HepG2 (cell line): ENCODE measurements around the gene C1orf35. TPM values are rescaled to one million over a fixed set of nuclear protein-coding genes. Genes with fewer than 3 reads are reported as not detected.

Source experiments
- ATAC-seq: fragments of 200-7000 bp; cut with Tn5 transposase; 3 replicates; pipeline ENCODE4 v1.9.1; 2020; ENCODE audit warnings: mild to moderate bottlenecking, moderate library complexity
- BruUV-seq: library from RNA; stranded (reverse); fragments of 400-500 nt; replicated peaks from 2 replicates; lab custom pipeline; 2021; lab: Mats Ljungman, UMichigan
- CTCF ChIA-PET: fragments of 300-600 bp; formaldehyde crosslinking; extraction: SDS; loops from one replicate; lab custom pipeline; 2021; ENCODE audit warnings: low total read pairs, inconsistent platforms, low intra/inter-chr PET ratio; lab: Yijun Ruan, JAX
- POLR2A ChIA-PET: fragments of 350-600 bp; sonication (Branson Sonifier 250); formaldehyde crosslinking; loops from one replicate; lab custom pipeline; 2020; ENCODE audit warnings: antibody characterized with exemption, inconsistent platforms; lab: Yijun Ruan, JAX
- DNase-seq: peaks from one replicate; pipeline ENCODE4 v3.0.0-alpha.2; 2015; ENCODE audit warnings: low spot score
- FAIRE-seq: peaks from 3 replicates; lab custom pipeline; 2011; peaks lifted over from hg19 to GRCh38; lab: Jason Lieb, UNC
- H2AFZ ChIP-seq: one replicate; pipeline ENCODE4 v1.6.1; 2011; ENCODE audit warnings: low read length, inconsistent platforms
- H3K27ac ChIP-seq: fragments of 300-600 bp; 3 replicates; pipeline ENCODE4 v1.8.0; 2011; ENCODE audit warnings: mixed run types, mild to moderate bottlenecking, mixed read lengths, low read length, inconsistent platforms; ENCODE audit not compliant: insufficient read depth; ENCODE audit errors: extremely low read length
- H3K27me3 ChIP-seq, 2 experiments: fragments of 200-600 bp in 1 of 2; 2 replicates in 1 of 2; 3 replicates in 1 of 2; pipeline versions ENCODE4 v1.6.0 to v1.8.0; 2011; ENCODE audit warnings: low read length in 2 of 2, mild to moderate bottlenecking in 2 of 2, moderate library complexity in 2 of 2, inconsistent platforms in 1 of 2; ENCODE audit not compliant: insufficient read depth in 2 of 2, control insufficient read depth in 1 of 2
- H3K36me3 ChIP-seq, 2 experiments: fragments of 200-600 bp in 1 of 2; replicated peaks in 1 of 2; 2 replicates in 1 of 2; 3 replicates in 1 of 2; pipeline versions ENCODE4 v1.5.1 to v1.8.0; 2011; ENCODE audit warnings: low read length in 2 of 2, inconsistent platforms in 1 of 2; ENCODE audit not compliant: insufficient read depth in 2 of 2, control insufficient read depth in 1 of 2
- H3K4me1 ChIP-seq: 2 replicates; pipeline ENCODE4 v1.5.1; 2012; ENCODE audit warnings: low read length, inconsistent platforms; ENCODE audit not compliant: insufficient read depth
- H3K4me2 ChIP-seq: 2 replicates; pipeline ENCODE4 v1.6.0; 2011; ENCODE audit warnings: low read depth, low read length, inconsistent platforms
- H3K4me3 ChIP-seq, 3 experiments: fragments of 200-600 bp in 1 of 3; sonication (generic), shearing (Covaris generic) in 1 of 3; replicated peaks in 1 of 3; 2 replicates each; pipeline ENCODE4 v1.5.1; 2011 to 2016; ENCODE audit warnings: low read length in 3 of 3, inconsistent platforms in 2 of 3, low read depth in 2 of 3, mild to moderate bottlenecking in 2 of 3, control low read depth in 1 of 3, mixed read lengths in 1 of 3; ENCODE audit not compliant: insufficient read depth in 1 of 3
- H3K79me2 ChIP-seq: one replicate; pipeline ENCODE4 v1.6.1; 2011; ENCODE audit warnings: low read length, inconsistent platforms; ENCODE audit not compliant: insufficient read depth
- H3K9ac ChIP-seq: 2 replicates; pipeline ENCODE4 v1.6.0; 2011; ENCODE audit warnings: mild to moderate bottlenecking, low read depth, low read length, inconsistent platforms; ENCODE audit not compliant: insufficient read depth
- H3K9me3 ChIP-seq: 2 replicates; pipeline ENCODE4 v1.5.1; 2012; ENCODE audit warnings: mild to moderate bottlenecking, low read length
- H4K20me1 ChIP-seq: 2 replicates; pipeline ENCODE4 v1.6.0; 2011; ENCODE audit warnings: inconsistent platforms, mild to moderate bottlenecking, low read length, moderate library complexity; ENCODE audit not compliant: insufficient read depth
- AKAP8 ChIP-seq: sonication (generic); formaldehyde crosslinking; IDR thresholded peaks from 2 replicates; pipeline ENCODE4 v1.5.1; 2020; ENCODE audit warnings: mild to moderate bottlenecking, missing genetic modification reagents
- JARID2 ChIP-seq: sonication (generic); formaldehyde crosslinking; IDR thresholded peaks from 2 replicates; pipeline ENCODE4 v1.8.1; 2023; ENCODE audit warnings: missing genetic modification reagents, inconsistent platforms; ENCODE audit not compliant: insufficient replicate concordance
- KDM5A ChIP-seq: fragments of 200-600 bp; sonication (generic); IDR thresholded peaks from 2 replicates; pipeline ENCODE4 v1.7.0; 2018; ENCODE audit warnings: antibody characterized with exemption, mild to moderate bottlenecking, low read length, borderline replicate concordance
- MEF2D ChIP-seq: sonication (generic); formaldehyde crosslinking; IDR thresholded peaks from 2 replicates; pipeline ENCODE4 v1.5.1; 2020; ENCODE audit warnings: mild to moderate bottlenecking, missing genetic modification reagents
- SMAD3 ChIP-seq: sonication (generic); formaldehyde crosslinking; IDR thresholded peaks from 2 replicates; pipeline ENCODE4 v1.4.0; 2020; ENCODE audit warnings: missing genetic modification reagents
- SRY ChIP-seq: sonication (generic); formaldehyde crosslinking; IDR thresholded peaks from 2 replicates; pipeline ENCODE4 v1.8.0; 2022; ENCODE audit warnings: mild to moderate bottlenecking, missing genetic modification reagents
- THAP11 ChIP-seq: IDR thresholded peaks from 2 replicates; pipeline ENCODE4 v1.6.1; 2016; ENCODE audit warnings: missing biosample characterization, missing genetic modification reagents
- ZNF558 ChIP-seq: sonication (generic); formaldehyde crosslinking; IDR thresholded peaks from 2 replicates; pipeline ENCODE4 v1.9.0; 2022; ENCODE audit warnings: mild to moderate bottlenecking, missing genetic modification reagents, borderline replicate concordance
- ZNF652 ChIP-seq: IDR thresholded peaks from 2 replicates; pipeline ENCODE4 v1.6.1; 2016; ENCODE audit warnings: low read depth, borderline replicate concordance
- ZNF678 ChIP-seq: sonication (generic); formaldehyde crosslinking; IDR thresholded peaks from 2 replicates; pipeline ENCODE4 v1.4.0; 2020; ENCODE audit warnings: mild to moderate bottlenecking, missing genetic modification reagents
- WGBS: methylation state at CpG from one replicate; pipeline ENCODE4 v1.1.6; 2017; ENCODE audit warnings: low lambda C conversion rate; 5-methylcytosine and 5-hydroxymethylcytosine counted together
- in situ Hi-C: cut with HindIII; loops from 2 replicates; pipeline ENCODE4 v1.10.0; 2017; ENCODE audit warnings: low pct_unique_long_range_greater_than_20kb; ENCODE audit not compliant: extremely low pct_ligation_motif_present
- intact Hi-C: fragments of 100-400 bp; cut with micrococcal nuclease; formaldehyde crosslinking; loops from one replicate; pipeline ENCODE4 v1.10.0; 2022; ENCODE audit not compliant: unreplicated experiment
- polyA plus RNA-seq, 8 experiments: library from polyadenylated mRNA; depleted of rRNA in 3 of 8; stranded (reverse) in 7 of 8; unstranded in 1 of 8; fragments of >200 nt; fragmentation: Illumina TruSeq in 4 of 8; extraction: Trizol in 4 of 8; gene quantifications; 2 replicates each; pipeline versions ENCODE4 v1.2.1 to v1.2.3, GENCODE V29; 2011 to 2016; ENCODE audit warnings: low read depth in 4 of 8, missing spikeins in 1 of 8, mixed read lengths in 1 of 8; ENCODE audit not compliant: insufficient read depth in 1 of 8
- total RNA-seq, 5 experiments: library from RNA; depleted of rRNA; stranded (reverse); fragments of >200 nt; fragmentation: Illumina TruSeq; extraction: Trizol; gene quantifications; 2 replicates each; pipeline ENCODE4 v1.2.3, GENCODE V29; 2016; ENCODE audit warnings: low read depth in 1 of 5
- TF ChIP-seq, protein P1 (sequence below): IDR thresholded peaks from 2 replicates; pipeline ENCODE4 v1.6.1; 2016; ENCODE audit warnings: missing compliant biosample characterization, missing genetic modification reagents, borderline replicate concordance
- TF ChIP-seq, protein P2 (sequence below): sonication (generic); formaldehyde crosslinking; conservative IDR thresholded peaks from 2 replicates; pipeline ENCODE4 v1.8.0; 2022; ENCODE audit warnings: mild to moderate bottlenecking, moderate library complexity, missing genetic modification reagents
- TF ChIP-seq, protein P3 (sequence below): sonication (generic); formaldehyde crosslinking; IDR thresholded peaks from 2 replicates; pipeline ENCODE4 v1.4.0; 2020; ENCODE audit warnings: low read depth, mild to moderate bottlenecking, missing genetic modification reagents

Gene C1orf35
- total and polyA plus RNA-seq, 2 of the 13 experiments (the other 11 are each of a cell fraction or from before 2014, with no cell fraction given): 8.1 to 19.3 TPM

DNA sequence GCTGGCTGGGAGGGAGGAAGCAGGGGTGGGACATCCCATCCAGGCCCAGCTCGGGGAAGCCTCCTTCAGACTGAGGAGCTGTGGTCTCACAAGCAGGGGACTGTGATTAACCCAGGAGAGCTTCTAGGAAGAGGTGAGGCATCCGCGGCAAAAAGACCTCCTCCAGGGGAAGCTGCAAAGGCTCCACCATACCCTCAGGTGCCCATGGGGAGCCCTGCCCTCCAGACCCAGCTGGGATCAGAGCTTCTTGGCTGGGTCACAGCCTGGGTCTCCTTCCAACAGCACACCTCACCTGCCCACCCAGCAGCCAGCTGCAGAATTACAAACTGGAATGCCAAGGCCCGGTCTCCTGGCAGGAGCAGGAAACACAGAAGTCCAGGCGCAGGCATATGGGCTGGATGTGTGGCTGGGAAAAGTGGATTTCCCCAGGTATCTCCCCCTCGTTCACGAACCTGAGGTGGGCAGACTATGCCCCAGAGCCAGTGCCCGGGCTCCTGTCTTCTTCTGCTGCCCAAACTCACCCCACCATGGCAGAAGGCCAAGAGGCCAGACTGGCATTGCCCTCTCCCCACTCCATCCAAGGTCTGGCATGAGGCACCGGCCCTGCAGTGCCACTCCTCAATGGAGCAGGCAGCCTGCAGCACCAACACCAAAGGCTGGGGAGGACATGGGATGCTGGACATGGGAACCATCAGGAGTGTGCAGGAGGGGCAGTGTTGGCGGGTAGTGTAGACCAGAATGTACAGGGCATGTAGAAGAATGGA, 36.1 kb downstream of the C1orf35 start:
- CTCF ChIA-PET: no interaction called here
- no peak overlapping the region for H3K4me2 ChIP-seq
- H4K20me1 ChIP-seq: no peaks in the 10 kb centered on the region
- WGBS: 18% methylated on average over 9 of the region's 10 CpGs
- in situ Hi-C loops: no loop called here
- no peaks in the 10 kb centered on the region for H3K36me3 ChIP-seq
- H3K4me1 ChIP-seq: no peaks in the 10 kb centered on the region
- no peak for DNase-seq
- peaks cover 8 to 31% of the 10 kb centered on the region in 2 experiments; a peak in 4 of 5 replicates for H3K27me3 ChIP-seq
- TF ChIP-seq, protein P1, sequence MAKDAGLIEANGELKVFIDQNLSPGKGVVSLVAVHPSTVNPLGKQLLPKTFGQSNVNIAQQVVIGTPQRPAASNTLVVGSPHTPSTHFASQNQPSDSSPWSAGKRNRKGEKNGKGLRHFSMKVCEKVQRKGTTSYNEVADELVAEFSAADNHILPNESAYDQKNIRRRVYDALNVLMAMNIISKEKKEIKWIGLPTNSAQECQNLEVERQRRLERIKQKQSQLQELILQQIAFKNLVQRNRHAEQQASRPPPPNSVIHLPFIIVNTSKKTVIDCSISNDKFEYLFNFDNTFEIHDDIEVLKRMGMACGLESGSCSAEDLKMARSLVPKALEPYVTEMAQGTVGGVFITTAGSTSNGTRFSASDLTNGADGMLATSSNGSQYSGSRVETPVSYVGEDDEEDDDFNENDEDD: no peak
- no peak for TF ChIP-seq ZNF652
- TF ChIP-seq, protein P2, sequence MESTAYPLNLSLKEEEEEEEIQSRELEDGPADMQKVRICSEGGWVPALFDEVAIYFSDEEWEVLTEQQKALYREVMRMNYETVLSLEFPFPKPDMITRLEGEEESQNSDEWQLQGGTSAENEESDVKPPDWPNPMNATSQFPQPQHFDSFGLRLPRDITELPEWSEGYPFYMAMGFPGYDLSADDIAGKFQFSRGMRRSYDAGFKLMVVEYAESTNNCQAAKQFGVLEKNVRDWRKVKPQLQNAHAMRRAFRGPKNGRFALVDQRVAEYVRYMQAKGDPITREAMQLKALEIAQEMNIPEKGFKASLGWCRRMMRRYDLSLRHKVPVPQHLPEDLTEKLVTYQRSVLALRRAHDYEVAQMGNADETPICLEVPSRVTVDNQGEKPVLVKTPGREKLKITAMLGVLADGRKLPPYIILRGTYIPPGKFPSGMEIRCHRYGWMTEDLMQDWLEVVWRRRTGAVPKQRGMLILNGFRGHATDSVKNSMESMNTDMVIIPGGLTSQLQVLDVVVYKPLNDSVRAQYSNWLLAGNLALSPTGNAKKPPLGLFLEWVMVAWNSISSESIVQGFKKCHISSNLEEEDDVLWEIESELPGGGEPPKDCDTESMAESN (CRISPR knock-in tag): no peak
- TF ChIP-seq, all 625 proteins: peak for 0
- POLR2A ChIA-PET: no interaction called here
- ATAC-seq (no peak), FAIRE-seq (no peak)
- H3K9me3 ChIP-seq: no peaks in the 10 kb centered on the region
- no peaks in the 10 kb centered on the region for H3K79me2 ChIP-seq
- H2AFZ ChIP-seq: no peak overlapping the region
- no peak overlapping the region for H3K9ac ChIP-seq
- BruUV-seq: no TSS peak
- H3K4me3 ChIP-seq: no peak overlapping the region
- no peak overlapping the region for H3K27ac ChIP-seq
- intact Hi-C loops: no loop called here

DNA sequence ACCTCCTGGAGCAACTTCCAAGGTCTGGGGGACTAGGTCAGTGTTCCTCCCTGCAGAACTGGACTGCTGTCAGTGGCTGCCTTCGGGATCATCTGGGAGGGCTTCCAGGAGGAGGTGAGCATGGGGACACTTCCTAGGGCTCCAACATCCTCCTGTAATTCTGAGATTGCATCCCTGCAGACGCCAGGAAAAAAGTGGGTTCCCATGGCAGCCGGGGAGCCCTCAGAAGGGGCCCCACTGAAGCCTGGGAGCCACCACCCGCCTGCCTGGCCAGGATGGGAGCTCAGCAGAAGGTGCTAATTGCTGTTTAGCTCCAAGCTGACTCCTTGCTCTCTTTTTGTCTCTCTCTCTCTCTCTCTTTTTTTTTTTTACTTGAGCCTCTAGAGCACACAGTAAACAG, 36.7 kb downstream of the C1orf35 start:
- H3K4me3 ChIP-seq: no peak overlapping the region
- WGBS: 16% methylated on average over 3 of the region's 4 CpGs
- BruUV-seq: no TSS peak
- H2AFZ ChIP-seq: no peak overlapping the region
- no peak overlapping the region for H3K9ac ChIP-seq
- no peak for ATAC-seq
- H3K9me3 ChIP-seq: no peaks in the 10 kb centered on the region
- ChIA-PET CTCF (no interaction called here), POLR2A (no interaction called here)
- H4K20me1 ChIP-seq: no peaks in the 10 kb centered on the region
- H3K27ac ChIP-seq: no peak overlapping the region
- no peaks in the 10 kb centered on the region for H3K36me3 ChIP-seq
- no peak overlapping the region for H3K4me2 ChIP-seq
- H3K27me3 ChIP-seq: peaks cover 10 to 37% of the 10 kb centered on the region in 2 experiments; a peak in 4 of 5 replicates
- no peak for DNase-seq
- in situ Hi-C loops: no loop called here
- no peak for FAIRE-seq
- no peaks in the 10 kb centered on the region for H3K79me2 ChIP-seq
- intact Hi-C loops: no loop called here
- TF ChIP-seq KDM5A (no peak), AKAP8 (CRISPR knock-in tag) (no peak), MEF2D (no peak), SRY (CRISPR knock-in tag) (no peak), SMAD3 (CRISPR knock-in tag) (no peak), JARID2 (CRISPR knock-in tag) (no peak), THAP11 (CRISPR knock-in tag) (no peak), ZNF678 (no peak), ZNF558 (CRISPR knock-in tag) (no peak)
- TF ChIP-seq, protein P3, sequence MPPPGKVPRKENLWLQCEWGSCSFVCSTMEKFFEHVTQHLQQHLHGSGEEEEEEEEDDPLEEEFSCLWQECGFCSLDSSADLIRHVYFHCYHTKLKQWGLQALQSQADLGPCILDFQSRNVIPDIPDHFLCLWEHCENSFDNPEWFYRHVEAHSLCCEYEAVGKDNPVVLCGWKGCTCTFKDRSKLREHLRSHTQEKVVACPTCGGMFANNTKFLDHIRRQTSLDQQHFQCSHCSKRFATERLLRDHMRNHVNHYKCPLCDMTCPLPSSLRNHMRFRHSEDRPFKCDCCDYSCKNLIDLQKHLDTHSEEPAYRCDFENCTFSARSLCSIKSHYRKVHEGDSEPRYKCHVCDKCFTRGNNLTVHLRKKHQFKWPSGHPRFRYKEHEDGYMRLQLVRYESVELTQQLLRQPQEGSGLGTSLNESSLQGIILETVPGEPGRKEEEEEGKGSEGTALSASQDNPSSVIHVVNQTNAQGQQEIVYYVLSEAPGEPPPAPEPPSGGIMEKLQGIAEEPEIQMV (CRISPR knock-in tag): no peak
- no peaks in the 10 kb centered on the region for H3K4me1 ChIP-seq
